BLaER1 (cell line): Measurements from ENCODE around the gene TRAF3.
A peak's percentile ranks its signal among the peaks of the same experiment; 100 is the strongest.

Experiments used
- H3K27ac ChIP-seq: shearing (Covaris generic); formaldehyde crosslinking; 2 replicates; pipeline ENCODE4 v1.8.1; 2022
- H3K27me3 ChIP-seq: shearing (Covaris generic); formaldehyde crosslinking; 2 replicates; pipeline ENCODE4 v1.8.1; 2022
- H3K36me3 ChIP-seq: shearing (Covaris generic); formaldehyde crosslinking; 2 replicates; pipeline ENCODE4 v1.8.1; 2022
- H3K4me1 ChIP-seq: shearing (Covaris generic); formaldehyde crosslinking; 2 replicates; pipeline ENCODE4 v1.8.1; 2022
- H3K4me2 ChIP-seq: shearing (Covaris generic); formaldehyde crosslinking; 2 replicates; pipeline ENCODE4 v1.8.1; 2022
- H3K4me3 ChIP-seq: shearing (Covaris generic); formaldehyde crosslinking; 2 replicates; pipeline ENCODE4 v1.8.1; 2022
- H3K9ac ChIP-seq: shearing (Covaris generic); formaldehyde crosslinking; 2 replicates; pipeline ENCODE4 v1.8.1; 2022
- H3K9me3 ChIP-seq: shearing (Covaris generic); formaldehyde crosslinking; 2 replicates; pipeline ENCODE4 v1.8.1; 2022
- H4K20me1 ChIP-seq: shearing (Covaris generic); formaldehyde crosslinking; 2 replicates; pipeline ENCODE4 v1.8.1; 2022
- Cebpa-rat ChIP-seq: shearing (Covaris generic); IDR thresholded peaks from 2 replicates; pipeline ENCODE4 v1.8.1; 2022

The TRAF3 gene

GRCh38 chr14:102768223-102769048 is 8.8 kb upstream of the TRAF3 start:
- H3K4me2 ChIP-seq, result peak overlapping the region; percentile 76
- H3K36me3 ChIP-seq, result no peaks in the 10 kb centered on the region
- H3K9ac ChIP-seq, result peak overlapping the region; percentile 20; the same call in 1 of the 2 replicates
- H3K27ac ChIP-seq, result peak overlapping the region; percentile 77
- no peaks in the 10 kb centered on the region for H3K9me3 ChIP-seq
- no peaks in the 10 kb centered on the region for H4K20me1 ChIP-seq
- H3K27me3 ChIP-seq, result no peaks in the 10 kb centered on the region
- H3K4me3 ChIP-seq, result no peak overlapping the region
- peaks cover 55% of the 10 kb centered on the region for H3K4me1 ChIP-seq
- TF ChIP-seq Cebpa-rat, result no peak

DNA sequence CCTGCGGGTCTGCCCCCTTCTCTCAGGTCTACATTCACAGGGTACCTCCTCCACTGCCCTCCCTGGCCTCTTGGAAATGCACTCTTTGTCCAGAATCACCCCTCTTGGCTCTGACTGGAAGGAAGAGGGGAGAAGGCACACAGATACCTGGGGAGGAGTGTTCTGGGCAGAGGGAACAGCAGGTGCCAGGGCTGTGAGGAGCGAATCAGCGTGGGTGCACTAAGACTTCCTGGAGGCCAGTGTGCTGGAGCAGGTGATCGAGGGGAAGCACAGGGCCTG is 8.3 kb upstream of the TRAF3 start:
- Histone ChIP-seq H3K4me2 (peak overlapping the region; percentile 76), H3K4me3 (no peak overlapping the region), H3K9ac (peak overlapping the region; percentile 20; the same call in 1 of the 2 replicates), H3K27me3 (no peaks in the 10 kb centered on the region), H3K4me1 (peaks cover 55% of the 10 kb centered on the region), H3K27ac (peak overlapping the region; percentile 77), H3K36me3 (no peaks in the 10 kb centered on the region), H3K9me3 (no peaks in the 10 kb centered on the region), H4K20me1 (no peaks in the 10 kb centered on the region)
- no peak for TF ChIP-seq Cebpa-rat

- Histone ChIP-seq H3K27ac (no peak overlapping the region), H3K9ac (no peak overlapping the region), H3K9me3 (no peaks in the 10 kb centered on the region), H3K4me1 (peaks cover 60% of the 10 kb centered on the region), H3K4me2 (no peak overlapping the region), H3K4me3 (no peak overlapping the region), H3K27me3 (no peaks in the 10 kb centered on the region), H3K36me3 (no peaks in the 10 kb centered on the region), H4K20me1 (no peaks in the 10 kb centered on the region)
- TF ChIP-seq Cebpa-rat, result no peak
Measured at GRCh38 chr14:102770147-102771123, 6.8 kb upstream of the TRAF3 start.

- Histone ChIP-seq H3K4me2 (no peak overlapping the region), H3K9me3 (no peaks in the 10 kb centered on the region), H3K9ac (no peak overlapping the region), H3K27me3 (no peaks in the 10 kb centered on the region), H4K20me1 (no peaks in the 10 kb centered on the region), H3K36me3 (no peaks in the 10 kb centered on the region), H3K4me1 (peaks cover 67% of the 10 kb centered on the region), H3K27ac (no peak overlapping the region), H3K4me3 (no peak overlapping the region)
- no peak for TF ChIP-seq Cebpa-rat
Measured at GRCh38 chr14:102771144-102771543, 6.1 kb upstream of the TRAF3 start.

DNA sequence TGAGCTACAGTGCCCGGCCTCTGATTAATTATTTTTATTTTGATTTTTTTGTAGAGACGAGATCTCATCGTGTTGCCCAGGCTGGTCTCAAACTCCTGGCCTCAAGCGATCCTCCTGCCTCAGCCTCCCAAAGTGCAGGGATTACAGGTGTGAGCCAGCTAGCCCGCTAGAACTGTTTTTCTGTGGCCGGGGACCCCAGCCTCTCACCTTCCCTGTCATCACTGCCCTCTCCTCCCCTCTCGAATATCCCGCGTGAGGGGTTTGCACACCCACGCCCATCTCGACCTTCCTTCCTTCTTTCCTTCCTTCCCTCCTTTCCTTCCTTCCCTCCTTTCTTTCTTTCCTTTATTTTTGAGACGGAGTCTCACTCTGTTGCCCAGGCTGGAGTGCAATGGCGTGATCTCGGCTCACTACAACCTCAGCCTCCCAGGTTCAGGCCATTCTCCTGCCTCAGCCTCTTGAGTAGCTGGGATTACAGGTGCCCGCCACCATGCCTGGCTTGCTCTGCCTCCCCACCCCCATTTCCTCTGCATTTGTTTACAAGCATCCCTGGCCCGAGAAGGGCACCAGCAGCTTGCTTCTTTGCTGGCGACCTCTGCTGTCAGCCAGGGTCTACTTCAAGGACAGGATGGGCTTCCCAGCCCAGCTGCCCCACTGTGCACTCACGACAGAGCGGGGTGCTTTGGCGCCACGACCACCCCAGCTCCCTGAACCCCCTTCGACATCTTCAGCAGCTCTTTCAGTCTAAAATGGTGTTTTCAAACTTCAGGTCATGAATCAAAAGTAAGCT is 4.3 kb upstream of the TRAF3 start:
- no peak for TF ChIP-seq Cebpa-rat
- Histone ChIP-seq H4K20me1 (0 out of 2 replicates have a peak, but pooled peaks cover 3% of the 10 kb centered on the region), H3K9me3 (no peaks in the 10 kb centered on the region), H3K4me3 (no peak overlapping the region), H3K4me2 (peak overlapping the region; percentile 5; the same call in 1 of the 2 replicates), H3K27me3 (no peaks in the 10 kb centered on the region), H3K27ac (no peak overlapping the region), H3K9ac (no peak overlapping the region), H3K4me1 (peaks cover 67% of the 10 kb centered on the region), H3K36me3 (no peaks in the 10 kb centered on the region)

DNA sequence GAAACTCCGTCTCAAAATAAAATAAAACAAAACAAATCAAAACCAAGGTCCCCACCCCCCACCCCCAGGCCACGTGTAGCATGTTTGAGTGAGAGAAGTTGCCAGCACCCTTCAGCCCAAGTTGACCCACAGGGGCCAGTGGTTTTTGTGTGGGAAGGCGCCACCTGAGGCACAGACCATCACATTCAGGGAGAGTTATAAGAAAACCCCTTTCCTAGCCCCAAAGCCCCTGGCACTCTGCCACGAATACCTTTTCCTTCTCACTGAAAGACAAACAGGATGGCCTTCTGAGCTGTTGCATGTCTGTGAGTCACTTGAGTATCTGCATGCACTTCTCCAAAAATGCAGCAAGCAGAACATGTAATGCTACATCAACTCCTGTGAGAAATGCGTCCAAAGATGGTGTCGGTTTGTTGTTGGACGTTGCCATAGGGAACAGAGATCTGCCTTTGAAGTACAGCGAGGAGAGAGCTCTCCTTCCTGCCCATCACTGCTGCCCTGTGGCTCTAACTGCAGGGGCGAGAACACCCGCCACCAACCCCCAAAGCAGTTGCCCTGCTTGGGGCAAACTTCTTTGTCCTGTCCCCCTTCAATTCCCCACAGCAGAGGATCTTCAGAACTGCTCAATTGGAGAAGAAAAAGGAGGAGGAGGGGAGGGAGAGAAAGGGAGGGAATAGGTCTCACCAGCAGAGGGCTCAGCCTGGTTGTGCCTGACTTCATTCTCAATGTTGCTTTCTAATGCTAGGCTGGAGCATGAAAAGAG is 2.7 kb upstream of the TRAF3 start:
- Histone ChIP-seq H3K4me2 (peak overlapping the region; percentile 64), H3K27me3 (no peaks in the 10 kb centered on the region), H3K4me3 (no peak overlapping the region), H3K9me3 (no peaks in the 10 kb centered on the region), H3K4me1 (peaks cover 63% of the 10 kb centered on the region), H3K27ac (peak overlapping the region; percentile 18; the same call in 1 of the 2 replicates), H3K9ac (no peak overlapping the region), H4K20me1 (peaks cover 17% of the 10 kb centered on the region), H3K36me3 (no peaks in the 10 kb centered on the region)
- no peak for TF ChIP-seq Cebpa-rat

DNA sequence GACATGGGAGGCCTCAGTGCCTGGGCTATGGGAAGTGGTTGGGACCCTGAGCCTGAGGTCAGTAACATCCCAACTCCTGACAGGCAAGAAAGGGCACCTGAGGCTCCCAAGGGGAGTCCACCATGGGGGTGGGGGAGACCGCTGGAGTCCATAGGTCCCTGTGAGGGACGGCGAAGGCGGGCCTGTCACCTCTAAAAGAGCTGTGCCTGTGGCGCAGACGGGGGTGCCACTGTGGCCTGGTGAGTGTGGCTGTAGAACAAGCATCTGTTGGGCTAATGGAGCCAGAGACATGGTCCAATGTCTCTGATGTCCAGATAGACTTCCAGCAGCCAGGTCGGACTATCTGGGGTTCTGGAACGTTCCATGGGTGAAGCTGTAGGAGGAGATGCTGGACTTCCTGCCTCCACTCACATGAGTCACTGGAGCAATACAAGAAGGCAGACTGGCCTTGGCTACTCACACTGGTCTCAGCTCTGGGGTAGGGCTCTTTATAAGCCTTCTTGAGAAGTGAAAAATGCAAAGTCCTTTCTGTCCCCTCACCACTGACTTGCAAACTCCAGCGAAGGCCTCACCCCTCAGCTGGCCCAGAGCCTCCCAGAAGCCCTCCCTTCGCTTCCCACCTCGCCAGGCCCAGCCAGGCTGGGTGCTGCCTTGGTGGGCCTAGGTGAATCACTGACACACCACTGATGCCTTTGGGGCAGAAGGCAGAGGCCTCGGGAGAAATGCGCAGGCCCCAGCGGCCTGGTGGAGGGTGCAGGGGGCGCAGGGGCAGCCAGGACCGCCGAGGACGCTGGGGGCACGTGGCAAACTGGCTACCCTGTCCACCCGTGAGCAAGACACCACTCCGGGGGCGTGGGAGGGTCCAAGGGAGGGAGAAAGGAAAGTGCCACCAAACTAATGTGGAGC is 1.1 kb upstream of the TRAF3 start:
- Histone ChIP-seq H3K4me2 (peak overlapping the region; percentile 64), H3K9ac (no peak overlapping the region), H3K27me3 (no peaks in the 10 kb centered on the region), H3K4me3 (peak overlapping the region; percentile 95; the same call in 1 of the 2 replicates), H3K27ac (peak overlapping the region; percentile 87), H3K36me3 (no peaks in the 10 kb centered on the region), H4K20me1 (peaks cover 33% of the 10 kb centered on the region), H3K4me1 (peaks cover 78% of the 10 kb centered on the region), H3K9me3 (no peaks in the 10 kb centered on the region)
- no peak for TF ChIP-seq Cebpa-rat

DNA sequence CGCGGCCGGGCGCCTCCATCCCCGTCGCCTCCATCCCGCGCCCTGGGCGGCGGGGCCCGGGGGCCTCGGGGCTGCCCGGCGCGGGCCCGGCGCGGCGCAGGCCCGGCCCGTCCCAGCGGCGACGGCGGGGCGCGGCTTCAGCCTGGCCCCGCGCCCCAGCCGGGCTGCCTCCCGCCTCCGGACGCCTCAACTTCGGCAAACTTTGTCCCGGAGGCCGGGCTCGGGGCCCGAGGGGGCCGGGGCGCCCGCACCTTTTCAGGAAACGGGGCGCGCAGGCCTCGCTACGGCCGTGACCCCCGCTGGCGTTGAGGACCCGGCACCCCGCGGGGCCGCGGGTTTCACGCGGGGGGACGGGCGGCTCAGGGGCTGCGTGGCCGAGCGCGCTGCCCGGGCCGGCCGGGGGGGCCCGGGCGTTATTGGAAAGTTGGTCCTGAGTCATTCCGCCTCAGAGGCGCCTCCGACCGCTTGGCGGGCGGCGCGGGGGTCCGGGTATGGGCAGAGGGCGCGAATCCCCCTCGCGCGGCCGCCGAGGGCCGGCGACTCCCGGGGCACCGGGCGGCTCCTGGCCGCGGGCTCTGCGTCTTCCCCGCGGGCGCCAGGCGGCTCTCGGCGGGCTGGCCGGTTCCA is 575 bp downstream of the TRAF3 start:
- H3K27me3 ChIP-seq, result no peaks in the 10 kb centered on the region
- peak overlapping the region; percentile 82 for H3K4me2 ChIP-seq
- no peak for TF ChIP-seq Cebpa-rat
- H3K36me3 ChIP-seq, result no peaks in the 10 kb centered on the region
- peak overlapping the region; percentile 91 for H3K9ac ChIP-seq
- H3K27ac ChIP-seq, result peak overlapping the region; percentile 87
- H3K4me3 ChIP-seq, result peak overlapping the region; percentile 95
- no peaks in the 10 kb centered on the region for H3K9me3 ChIP-seq
- H3K4me1 ChIP-seq, result peaks cover 66% of the 10 kb centered on the region
- H4K20me1 ChIP-seq, result peaks cover 49% of the 10 kb centered on the region
